NB4 (cell line): ENCODE measurements around the gene RPS6KA6.

ENCODE experiments used
- POLR2A ChIP-seq: IDR thresholded peaks from 2 replicates; pipeline ENCODE4 v1.6.1; 2011; ENCODE audit warnings: mild to moderate bottlenecking; ENCODE audit not compliant: insufficient read length; ENCODE audit errors: extremely low read depth
- TF ChIP-seq, protein P1 (sequence below): IDR thresholded peaks from 2 replicates; pipeline ENCODE4 v1.6.1; 2011; ENCODE audit warnings: low read depth, low read length

DNA sequence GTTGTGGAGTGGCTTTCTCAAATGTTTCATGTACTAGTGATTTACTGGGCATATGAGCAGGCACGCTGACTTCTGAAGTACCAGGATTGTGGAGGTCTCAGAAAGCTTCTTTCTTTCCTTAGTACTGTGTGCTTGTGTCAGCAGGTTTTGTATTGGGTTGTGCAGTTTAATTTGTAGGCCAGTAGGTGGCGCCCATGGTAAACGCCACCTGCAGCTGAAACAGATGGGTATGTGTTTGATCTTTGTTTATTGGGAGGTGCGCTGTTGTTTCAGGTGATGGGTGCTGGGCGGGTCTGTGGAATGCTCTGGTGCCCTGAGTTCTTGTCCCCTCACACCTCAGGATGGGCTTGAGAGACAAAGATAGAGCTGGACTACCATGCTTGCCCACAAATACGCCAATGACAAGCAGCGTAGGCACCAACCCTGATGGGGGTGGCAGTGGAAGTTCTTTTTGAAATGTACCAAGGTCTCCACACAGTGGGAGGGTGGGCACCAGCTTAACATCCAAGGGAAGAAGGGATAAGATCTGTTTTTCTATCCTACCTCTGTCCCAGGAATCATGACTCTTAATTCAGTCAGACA lies 141.5 kb downstream of the RPS6KA6 start:
- TF ChIP-seq, protein P1, sequence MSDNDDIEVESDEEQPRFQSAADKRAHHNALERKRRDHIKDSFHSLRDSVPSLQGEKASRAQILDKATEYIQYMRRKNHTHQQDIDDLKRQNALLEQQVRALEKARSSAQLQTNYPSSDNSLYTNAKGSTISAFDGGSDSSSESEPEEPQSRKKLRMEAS = no peak
- no peak for TF ChIP-seq POLR2A
